NCI-H446 (cell line): ENCODE data around the gene ZPBP2.
"Not testable (repeated sequence)": the region's sequence is repeated elsewhere in the genome, so short reads cannot be mapped to it uniquely, and the experiment has no call there.

ENCODE experiments used
- DNase-seq, 2 experiments: peaks; one replicate each; lab custom pipeline; 2025; lab: John Stamatoyannopoulos, UW

The ZPBP2 gene

DNA sequence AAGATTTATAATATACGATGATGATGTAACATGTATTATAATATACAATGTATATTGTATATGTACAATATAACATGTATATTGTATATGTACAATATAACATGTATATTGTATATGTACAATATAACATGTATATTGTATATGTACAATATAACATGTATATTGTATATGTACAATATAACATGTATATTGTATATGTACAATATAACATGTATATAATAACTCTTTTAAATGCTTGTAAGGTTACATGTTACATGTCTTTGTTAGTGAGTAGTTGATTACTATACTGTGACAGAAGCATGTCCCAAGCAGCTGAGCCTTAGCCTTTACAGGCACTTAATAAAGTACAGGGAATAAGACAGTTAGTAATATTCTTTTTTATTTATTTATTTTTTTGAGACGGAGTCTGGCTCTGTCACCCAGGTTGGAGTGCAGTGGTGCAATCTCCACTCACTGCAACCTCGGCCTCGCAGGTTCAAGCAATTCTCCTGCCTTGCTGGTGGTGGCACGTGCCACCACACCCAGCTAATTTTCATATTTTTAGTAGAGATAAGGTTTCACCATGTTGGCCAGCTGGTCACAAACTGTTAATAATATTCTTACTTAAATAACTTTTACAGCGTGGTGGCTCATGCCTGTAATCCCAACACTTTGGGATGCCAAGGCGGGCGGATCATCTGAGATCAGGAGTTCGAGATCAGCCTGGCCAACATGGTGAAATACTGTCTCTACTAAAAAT, 11.9 kb upstream of the ZPBP2 start:
- not testable (repeated sequence) for DNase-seq

DNA sequence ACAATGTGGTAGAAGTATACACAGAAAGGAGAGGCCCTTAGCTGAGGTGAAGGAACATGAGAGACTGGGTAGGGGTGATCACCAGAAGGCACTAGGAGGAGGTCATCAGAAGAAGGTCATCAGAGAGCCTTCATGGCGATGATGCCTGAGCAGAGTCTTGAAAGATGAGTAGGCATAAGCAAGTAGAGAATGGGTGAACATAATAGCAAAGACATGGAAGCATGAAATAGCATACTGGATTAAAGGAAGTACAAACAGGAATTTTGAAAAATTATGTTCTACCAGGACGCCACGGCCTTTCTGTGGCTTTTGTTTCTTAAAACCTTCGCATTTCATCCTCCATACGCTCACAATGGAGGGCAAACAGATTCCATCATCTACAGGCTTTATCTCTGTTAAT, 6.8 kb upstream of the ZPBP2 start:
- DNase-seq: no peak

DNA sequence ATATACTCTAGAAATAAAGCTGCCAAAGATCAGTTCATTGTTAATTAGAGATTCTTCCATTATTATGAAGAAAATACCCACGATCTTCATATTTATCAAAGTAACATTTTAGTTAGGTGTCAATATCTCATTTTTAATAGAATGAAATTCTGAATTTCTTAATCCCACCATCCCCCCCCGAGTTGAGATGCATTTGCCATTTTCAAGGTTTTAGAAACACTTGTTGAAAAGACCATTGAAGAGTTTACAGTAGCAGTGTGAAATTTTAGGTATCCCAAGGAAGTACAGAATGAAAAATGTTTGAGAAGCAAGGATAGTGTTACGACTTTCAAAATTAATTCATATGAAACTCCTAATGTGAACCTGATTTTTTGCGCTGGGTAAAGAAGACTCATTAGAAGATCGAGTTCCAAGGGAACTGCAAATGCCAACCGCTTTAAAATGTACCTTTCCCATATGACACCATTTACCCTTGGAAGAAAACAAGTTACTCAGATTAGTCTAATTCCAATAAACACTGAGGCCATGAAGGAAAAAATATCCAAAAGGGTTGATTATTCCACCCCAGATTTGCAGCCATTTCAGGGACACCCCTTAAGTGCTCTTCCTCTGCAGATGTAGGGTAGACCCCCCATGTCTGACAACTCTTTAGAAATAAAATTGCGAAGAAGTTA, 4.6 kb upstream of the ZPBP2 start:
- no peak for DNase-seq

DNA sequence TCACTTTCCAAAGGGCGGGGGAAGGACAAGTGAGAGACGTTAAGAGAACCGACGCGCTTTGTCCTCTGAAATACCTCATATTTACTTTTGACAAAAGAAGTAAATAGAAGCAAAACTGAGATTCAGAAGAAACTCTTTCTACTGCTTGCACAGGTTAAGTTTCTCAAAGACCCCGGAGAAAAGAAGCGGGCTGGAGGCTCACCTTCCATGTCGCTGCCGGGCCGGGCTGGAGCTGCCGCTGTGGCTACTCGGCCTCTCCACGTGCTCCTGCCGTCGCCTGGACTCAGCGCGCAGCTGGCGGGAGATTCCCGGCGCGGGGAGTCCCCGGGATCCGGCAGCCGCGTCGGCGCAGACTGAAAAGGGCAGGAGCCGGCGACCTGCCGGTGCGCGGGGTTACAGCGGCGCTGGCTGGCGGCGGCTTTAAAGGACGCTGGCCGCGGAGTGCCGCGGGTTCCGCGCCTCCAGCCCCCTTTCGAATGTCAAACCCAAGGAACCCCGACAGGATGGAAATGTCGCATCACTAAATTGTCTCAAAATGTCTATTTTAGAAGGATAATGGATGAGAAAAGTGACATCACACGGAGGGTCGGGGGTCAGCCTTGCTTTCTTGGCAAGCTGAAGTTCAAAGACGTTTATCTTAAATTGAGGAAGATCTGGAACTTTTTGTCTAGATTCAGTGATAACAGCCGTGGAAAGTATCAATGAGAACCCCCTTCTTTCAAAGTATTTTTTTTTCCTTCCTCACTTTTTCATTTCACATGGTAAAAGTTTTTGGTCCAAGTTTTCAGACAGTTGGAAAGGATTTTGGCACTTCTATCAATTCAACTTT, 3.9 kb upstream of the ZPBP2 start, which contains the start of gene IKZF3:
Gene IKZF3 (minus strand): TSS at position 395 of the 829 bp plus-strand sequence. CDS start 186 bp downstream, at position 209.
- DNase-seq: peak in 1 of 2 experiments; percentile 1

DNA sequence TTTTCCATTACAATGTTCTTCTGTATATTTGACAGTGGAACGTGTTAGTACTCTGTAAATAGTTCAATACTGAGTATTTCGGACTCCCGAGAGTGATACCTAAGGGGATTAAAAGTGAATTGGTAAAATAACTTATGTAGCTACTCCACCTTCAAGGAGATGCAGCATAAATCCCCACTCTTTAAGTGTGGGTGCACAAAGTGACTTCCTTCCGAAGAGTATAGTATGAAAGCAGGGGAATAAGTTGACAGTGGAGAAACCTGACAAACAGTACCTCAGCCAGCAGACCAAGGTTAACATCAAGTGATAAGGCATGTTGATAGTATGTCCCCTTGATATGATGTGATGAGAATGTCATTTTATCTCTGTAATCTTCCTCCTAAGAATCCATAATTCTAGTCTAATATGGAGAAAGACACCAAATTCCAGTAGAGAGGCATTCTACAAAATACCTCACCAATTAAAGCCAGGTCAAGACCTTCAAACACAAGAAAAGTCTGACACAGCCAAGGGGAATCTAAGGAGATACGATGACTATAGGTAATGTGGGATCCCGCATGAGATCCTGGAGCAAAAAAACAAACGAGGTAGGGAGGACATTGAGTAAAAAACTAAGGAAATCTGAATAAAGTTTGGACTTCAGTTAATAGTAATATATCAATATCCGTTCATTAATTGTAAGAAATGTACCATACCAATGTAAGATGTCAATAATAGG, 1.8 kb upstream of the ZPBP2 start:
- DNase-seq: no peak

DNA sequence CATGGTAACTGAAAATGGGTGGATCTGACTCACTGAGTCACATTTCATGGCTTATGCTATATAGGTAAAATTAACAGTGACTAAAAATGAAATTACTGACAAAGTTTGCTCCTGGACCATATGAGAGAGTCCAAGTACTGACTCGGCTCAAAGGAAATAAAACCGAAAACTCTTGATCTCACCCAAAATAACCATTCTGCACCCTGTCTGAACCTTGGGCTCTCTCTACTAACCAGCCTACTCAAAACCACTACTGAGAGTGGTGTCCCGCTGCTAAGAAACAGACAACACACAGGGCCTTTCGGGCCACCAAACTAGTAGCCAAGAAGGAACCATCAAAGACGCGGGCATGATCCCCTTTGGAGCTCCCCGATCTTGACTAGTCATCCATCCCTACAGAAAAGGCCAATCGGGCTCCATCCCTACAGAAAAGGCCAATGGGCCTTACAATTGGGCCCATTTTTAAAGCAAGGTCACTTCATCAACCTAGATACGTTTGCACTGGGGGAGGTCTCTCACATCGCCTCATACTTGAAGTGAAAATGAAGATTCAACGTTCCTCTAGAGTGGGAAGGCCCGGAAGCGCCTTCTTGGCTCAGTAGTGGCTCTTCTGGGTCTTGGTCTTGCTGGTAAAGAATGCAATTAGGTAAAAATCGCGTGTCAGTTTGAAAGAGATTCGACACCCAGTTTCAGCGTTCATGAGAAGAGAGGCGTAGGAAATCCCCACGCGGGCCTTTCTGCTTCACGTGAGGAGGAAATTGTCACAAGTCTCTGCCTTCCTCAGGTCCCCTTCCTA, 720 bp upstream of the ZPBP2 start:
- no peak for DNase-seq

DNA sequence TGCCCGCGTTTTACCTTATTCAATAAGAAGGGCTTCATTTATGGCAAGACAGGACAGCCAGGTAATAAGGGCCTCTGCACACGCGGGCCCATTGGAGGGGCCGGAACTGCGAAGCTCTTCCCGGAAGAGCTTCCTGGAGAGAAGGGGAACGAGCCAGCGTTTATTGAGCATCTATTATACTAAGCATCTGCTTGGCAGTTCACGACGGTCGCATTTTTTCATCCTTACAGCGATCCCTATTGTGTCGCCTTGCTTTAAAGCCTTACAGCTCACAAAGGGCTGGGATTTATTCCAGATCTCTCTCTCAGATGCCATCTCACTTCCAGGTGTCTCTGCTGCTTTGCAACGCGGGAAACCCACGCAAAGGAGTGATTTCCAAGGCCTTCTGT, 546 bp downstream of the ZPBP2 start:
- no peak for DNase-seq

DNA sequence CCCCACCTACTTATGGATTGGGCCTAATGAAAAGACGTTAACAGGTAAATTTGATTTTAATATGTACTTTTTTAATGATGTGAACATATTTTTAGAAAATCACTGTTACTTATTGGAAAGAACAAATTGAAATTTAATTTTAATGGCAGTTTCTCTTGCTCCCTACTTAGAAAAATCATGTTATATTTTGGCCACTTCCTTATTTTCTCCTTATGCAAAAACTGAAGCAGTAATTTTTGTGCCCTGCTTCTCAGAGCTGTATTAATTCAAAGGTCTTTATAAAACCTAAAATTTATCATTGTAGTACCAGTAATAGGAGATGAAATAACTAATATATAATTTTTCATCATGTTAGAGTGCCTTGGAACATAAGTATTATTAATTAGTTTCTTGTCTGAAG, 2.8 kb downstream of the ZPBP2 start:
- no peak for DNase-seq

DNA sequence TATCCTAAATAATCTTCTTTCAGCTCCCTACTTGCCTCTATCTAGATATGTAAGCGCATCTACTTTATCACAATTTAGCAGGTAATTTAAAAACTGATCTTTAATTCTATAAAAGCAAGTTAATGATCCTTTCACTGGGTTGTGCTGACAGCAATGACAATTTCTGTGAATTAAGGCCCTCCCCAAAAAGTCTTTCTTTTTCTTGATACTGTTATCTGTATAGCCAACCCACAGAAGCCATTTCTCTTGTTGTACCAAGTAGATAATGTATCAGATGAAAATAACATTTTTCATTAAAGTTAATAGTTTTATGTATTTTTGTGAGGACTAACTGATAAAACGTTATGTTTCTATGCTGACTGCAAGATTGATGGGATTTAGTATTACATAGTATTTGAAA, 3.8 kb downstream of the ZPBP2 start:
- no peak for DNase-seq

DNA sequence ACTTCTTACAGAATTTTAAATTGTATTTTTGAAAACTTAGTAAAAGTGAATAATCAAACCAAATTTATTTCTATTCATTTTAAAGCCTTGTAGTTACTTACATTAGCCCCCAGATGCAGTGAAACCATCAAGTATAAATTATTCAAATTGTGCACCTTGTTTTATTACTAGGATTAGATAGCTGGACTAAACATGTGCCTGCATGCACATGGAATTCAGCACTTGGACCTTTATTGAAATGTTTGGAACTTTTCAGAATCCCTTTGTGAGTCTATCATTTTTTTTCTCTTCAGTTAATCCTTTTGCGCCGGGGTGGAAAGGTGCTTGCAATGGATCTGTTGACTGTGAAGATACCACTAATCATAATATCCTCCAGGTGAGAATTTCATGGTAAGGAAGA, 4.7 kb downstream of the ZPBP2 start:
- DNase-seq: no peak

DNA sequence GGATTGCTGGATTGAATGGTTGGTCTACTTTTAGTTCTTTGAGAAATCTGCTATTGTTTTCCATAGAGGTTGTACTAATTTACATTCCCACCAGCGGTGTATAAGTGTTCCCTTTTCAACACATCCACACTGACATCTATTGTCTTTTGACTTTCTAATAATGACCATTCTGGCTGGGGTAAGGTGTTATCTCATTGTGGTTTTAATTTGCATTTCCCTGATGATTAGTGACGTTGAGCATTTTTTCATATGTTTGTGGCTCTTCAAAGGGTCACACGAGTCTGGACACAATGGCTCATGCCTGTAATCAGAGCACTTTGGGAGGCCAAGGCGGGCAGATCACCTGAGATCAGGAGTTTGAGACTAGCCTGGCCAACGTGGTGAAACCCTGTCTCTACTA, 18.1 kb downstream of the ZPBP2 start:
- DNase-seq: not testable (repeated sequence)

DNA sequence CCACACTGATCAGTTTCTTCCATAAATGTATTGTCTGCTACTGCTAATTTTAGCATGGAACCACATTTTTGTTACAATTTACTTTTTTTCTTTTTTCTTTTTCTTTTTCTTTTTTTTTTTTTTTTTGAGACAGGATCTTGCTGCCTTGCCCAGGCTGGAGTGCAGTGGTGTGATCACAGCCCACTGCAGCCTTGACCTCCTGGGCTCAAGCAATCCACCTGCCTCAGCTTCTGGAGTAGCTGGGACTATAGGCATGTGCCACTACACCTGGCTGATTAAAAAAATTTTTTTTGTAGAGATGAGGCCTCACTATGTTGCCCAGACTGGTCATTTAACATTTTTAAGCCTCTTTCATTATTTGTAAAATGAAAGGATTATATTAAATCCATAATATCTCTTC, 19.1 kb downstream of the ZPBP2 start:
- no peak for DNase-seq

DNA sequence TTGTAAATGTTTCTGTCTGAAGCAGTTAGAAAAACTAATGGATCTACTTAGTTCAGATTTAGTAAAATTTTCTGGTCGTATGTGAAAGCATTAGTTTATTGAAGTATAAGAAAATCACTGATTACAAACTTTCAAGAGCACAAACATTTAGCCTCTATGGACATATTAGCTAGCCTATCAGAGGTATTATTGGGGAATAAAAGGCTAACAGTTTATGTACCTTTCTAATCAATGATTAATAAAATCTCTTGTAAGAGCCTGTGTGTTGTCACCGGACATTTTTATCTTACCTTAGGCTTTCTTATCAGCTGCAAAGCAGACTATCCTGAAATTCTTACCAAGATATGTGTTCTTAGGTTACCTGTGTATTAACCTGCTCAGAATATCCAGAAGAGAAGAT, 21.2 kb downstream of the ZPBP2 start:
- DNase-seq: no peak

DNA sequence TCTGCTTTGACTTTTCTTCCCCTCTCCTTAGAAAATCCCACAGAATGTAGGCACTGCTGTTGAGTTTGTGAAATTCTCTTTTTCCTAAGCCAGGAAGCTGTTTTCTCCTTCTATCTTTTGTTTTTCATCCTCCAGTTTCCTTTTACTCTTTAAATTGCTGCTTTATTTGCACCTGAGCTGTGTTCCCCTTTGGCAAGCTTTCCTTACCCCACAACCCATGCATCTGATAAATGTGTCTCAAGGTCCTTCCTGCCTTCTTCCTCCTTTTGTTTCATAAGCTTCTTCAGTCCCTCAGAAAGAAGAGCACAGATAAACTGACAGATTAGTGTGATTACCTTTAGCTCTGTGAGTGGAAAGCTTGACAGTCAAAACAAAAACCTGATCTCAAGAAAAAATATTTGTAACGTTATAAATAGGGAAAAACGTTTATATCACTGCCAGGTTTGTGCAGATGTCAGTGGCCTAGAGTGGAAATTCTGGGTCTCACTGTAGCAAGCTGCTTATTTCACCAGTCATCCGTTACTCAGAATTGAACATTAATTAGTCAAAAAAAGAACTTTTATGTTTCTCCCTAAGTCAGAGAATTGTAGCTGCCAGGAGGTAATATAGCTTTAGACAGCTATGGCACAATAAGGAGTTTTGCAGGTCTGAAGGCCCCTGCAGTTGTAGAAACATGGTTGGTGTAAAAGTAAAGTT, 26.8 kb downstream of the ZPBP2 start:
- no peak for DNase-seq

DNA sequence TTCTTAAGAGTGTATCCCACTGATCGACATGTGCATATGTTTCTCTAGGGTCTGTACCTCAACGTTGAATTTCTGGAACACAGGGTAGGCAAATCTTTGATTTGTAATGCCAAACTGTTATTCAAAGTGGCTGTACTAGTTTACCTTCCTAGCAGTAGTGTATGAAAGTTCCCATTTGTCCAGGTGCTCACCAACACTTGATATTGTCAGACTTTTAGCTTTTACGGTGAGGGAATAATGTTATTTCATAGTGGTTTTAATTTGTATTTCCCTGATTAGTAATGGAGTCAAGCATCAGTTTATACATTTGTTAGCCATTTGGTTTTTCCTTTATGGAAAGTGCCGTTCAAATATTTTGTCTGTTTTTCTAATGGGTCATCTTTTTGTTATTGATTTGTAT, 30.1 kb downstream of the ZPBP2 start:
- DNase-seq: no peak

DNA sequence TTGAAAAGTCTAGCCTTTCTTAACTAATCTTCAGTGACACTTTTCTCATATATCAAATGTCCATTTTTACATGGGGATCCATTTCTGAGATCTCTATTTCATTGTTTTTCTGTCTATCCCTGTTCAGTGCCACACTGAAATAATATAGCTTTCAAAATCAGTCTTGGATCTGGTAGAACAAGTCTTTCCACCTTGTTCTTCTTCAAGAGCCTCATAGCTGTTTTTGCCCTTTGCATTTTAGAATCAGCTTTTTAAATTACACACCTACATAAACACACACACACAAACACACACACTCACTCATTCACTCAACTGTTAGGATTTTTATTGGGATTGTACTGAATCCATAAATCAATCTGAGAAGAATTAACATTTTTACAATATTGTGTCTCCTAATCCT, 31.2 kb downstream of the ZPBP2 start:
- DNase-seq: no peak

DNA sequence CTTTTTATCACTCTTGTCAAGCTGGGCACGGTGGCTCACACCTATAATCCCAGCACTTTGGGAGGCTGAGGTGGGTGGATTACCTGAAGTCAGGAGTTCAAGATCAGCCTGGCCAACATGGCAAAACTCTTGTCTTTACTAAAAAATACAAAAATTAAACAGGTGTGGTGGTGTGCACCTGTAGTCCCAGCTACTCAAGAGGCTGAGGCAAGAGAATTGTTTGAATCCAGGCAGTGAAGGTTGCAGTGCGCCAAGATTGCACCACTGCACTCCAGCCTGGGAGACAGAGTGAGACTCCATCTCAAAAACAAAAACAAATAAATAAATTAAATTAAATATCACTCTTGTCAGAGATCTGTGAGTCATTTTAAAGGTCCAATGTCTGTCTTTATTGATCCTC, 34.0 kb downstream of the ZPBP2 start:
- not testable (repeated sequence) for DNase-seq

DNA sequence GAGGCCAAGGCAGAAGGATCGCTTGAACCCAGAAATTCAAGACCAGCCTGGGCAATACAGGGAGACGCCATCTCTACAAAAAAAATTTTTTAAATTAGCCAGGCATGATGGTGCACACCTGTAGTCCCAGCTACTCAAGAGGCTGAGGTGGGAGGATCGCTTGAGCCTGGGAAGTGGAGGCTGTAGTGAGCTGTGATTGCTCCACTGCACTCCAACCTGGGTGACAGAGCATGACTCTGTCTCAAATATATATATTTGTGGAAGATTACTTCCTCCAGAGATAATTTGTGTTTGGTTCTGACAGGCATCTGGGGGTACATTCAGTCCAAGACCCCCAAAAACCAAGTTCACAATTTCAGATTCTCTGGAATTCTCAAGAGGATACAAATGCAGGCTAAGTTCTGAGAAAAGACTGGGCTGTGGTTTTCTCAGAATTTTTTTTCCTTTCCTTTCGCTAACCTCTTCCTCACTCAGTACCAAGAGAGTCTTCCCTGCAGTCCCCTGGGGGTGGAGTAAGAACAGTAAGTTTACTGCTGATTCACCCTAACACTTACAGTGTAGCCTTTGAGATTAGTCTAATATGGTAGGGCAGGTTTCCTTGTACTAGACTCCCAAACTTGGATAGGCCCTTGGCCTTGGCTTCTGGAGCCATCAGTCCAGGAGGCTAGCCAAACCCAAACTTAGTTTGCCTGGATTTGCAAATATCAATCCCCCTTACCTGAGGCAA, 35.3 kb downstream of the ZPBP2 start:
- no peak for DNase-seq

DNA sequence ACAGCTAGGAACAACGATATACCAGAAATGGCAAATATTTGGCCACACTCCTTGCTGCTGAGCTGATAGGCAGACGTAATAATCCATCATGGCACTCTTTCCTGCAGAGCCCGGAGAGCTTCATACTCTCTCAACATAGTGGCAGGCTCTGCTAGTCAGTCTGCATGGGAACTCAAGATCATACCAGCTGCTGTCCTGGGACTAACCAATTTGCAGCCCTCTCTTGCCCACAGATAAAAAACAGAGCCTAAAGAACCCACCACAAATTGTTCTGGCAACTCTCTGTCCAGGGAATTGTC, 36.9 kb downstream of the ZPBP2 start:
- no peak for DNase-seq

DNA sequence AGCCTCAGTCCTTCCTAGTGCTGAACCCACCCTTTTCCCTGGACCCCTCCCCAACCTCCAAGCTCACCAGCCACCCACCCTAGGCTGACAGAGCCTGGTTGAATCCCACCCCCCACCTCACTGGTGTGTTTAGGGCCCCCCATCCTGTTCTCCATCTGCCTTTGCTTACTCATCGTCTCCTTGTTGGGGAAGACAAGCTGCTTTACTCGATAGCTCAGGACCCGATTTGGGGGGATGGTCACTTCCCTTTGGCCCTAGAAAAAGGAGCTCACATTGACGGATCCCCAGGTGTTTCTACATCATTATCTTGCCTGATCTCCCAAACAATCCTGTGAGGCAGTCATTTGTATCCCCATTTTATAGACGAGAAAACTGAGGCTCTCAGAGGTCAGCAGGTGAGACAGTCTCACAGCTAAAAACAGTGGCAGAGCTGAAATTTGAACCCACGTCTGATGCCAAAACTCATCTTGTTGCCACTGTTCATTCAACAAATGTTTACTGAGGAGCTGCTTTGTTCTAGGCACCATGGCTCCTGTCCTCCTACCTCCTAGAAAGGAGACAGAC, 40.9 kb downstream of the ZPBP2 start:
- no peak for DNase-seq
